BE2C (cell line): Measurements from ENCODE around the gene RAB28.

ENCODE experiments used
- DNase-seq: peaks from one replicate; pipeline ENCODE4 v3.0.0-alpha.2; 2020
- H3K27me3 ChIP-seq: fragments of 250-450 bp; sonication (Bioruptor Pico); 2 replicates; pipeline ENCODE4 v1.5.1; 2020; ENCODE audit warnings: mild to moderate bottlenecking
- H3K36me3 ChIP-seq: fragments of 250-450 bp; sonication (Bioruptor Pico); 2 replicates; pipeline ENCODE4 v1.5.1; 2020; ENCODE audit warnings: mild to moderate bottlenecking
- H3K4me1 ChIP-seq: fragments of 250-450 bp; sonication (Bioruptor Pico); 2 replicates; pipeline ENCODE4 v1.5.1; 2020
- H3K4me3 ChIP-seq: 2 replicates; pipeline ENCODE4 v1.5.1; 2011; ENCODE audit warnings: low read depth, low read length
- H3K9me3 ChIP-seq: fragments of 250-450 bp; sonication (Bioruptor Pico); 2 replicates; pipeline ENCODE4 v1.5.1; 2020
- TF ChIP-seq, protein P1 (sequence below): IDR thresholded peaks from 2 replicates; pipeline ENCODE4 v1.5.1; 2012; ENCODE audit warnings: mild to moderate bottlenecking, low read depth, low read length

The RAB28 gene

DNA sequence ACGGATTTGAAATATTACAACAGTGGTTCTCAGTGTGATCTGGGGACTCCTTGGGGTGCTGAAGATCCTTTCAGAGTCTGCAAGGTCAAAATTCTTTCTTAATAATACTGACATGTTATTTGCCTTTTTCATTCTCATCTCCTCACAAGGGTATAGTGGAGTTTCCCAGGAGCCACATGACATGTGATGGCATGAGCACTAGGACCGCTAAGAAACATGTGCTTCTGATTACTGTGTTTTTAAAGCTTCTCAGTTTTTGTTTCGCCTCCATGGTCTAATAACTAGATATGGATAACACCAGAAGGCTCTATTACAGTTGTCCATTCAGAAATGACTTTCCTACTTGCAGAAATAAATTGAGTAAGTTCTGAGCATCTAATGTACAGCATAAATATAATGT lies 156.1 kb downstream of the RAB28 start:
- Histone ChIP-seq H3K4me3 (no peak overlapping the region), H3K27me3 (no peaks in the 10 kb centered on the region), H3K4me1 (no peaks in the 10 kb centered on the region), H3K36me3 (no peaks in the 10 kb centered on the region), H3K9me3 (no peaks in the 10 kb centered on the region)
- TF ChIP-seq, protein P1, sequence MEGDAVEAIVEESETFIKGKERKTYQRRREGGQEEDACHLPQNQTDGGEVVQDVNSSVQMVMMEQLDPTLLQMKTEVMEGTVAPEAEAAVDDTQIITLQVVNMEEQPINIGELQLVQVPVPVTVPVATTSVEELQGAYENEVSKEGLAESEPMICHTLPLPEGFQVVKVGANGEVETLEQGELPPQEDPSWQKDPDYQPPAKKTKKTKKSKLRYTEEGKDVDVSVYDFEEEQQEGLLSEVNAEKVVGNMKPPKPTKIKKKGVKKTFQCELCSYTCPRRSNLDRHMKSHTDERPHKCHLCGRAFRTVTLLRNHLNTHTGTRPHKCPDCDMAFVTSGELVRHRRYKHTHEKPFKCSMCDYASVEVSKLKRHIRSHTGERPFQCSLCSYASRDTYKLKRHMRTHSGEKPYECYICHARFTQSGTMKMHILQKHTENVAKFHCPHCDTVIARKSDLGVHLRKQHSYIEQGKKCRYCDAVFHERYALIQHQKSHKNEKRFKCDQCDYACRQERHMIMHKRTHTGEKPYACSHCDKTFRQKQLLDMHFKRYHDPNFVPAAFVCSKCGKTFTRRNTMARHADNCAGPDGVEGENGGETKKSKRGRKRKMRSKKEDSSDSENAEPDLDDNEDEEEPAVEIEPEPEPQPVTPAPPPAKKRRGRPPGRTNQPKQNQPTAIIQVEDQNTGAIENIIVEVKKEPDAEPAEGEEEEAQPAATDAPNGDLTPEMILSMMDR = no peak
- DNase-seq = no peak

DNA sequence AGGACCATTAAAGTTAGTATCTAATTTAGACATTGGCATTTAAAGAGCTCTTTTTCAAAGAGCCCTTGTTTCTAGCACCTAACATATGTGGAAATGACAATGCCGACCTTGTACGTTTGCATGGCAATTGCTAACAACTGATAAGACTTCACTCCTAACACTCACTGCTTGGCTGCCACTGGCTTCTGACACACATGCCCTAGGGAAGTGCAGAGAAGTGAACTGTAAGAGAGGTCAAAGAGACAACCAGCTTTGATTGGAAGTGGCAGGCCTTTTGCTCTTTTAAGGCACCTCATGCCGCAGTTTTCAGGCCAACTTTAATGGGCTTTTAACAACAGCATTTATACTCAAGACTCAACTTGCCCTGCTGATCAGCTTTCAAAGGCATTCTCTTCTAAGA lies 158.4 kb downstream of the RAB28 start:
- DNase-seq = no peak
- no peaks in the 10 kb centered on the region for H3K27me3 ChIP-seq
- no peaks in the 10 kb centered on the region for H3K9me3 ChIP-seq
- TF ChIP-seq, protein P1 = no peak
- H3K4me1 ChIP-seq = no peaks in the 10 kb centered on the region
- H3K4me3 ChIP-seq = no peak overlapping the region
- H3K36me3 ChIP-seq = no peaks in the 10 kb centered on the region; the same call in 1 of the 2 replicates

DNA sequence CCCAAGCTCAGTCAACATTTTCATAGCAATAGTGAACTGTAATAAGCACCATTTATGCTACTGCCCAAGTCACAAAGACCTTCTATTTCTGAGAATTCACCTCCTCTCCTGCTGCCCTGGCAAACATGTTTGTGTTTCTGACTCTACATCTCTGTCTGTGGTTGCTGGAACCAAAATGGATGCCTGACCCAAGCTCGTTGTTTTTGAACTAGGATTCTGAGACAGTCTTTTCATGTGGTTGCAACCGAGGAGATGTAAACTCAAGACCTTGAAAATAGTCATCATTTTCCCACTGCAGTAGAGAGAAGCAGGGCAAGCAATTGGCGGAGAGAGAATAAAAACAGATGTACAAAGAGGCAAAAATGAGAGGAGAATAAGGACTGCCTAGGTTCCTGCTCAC lies 160.2 kb downstream of the RAB28 start:
- H3K4me1 ChIP-seq = no peaks in the 10 kb centered on the region
- H3K36me3 ChIP-seq = no peaks in the 10 kb centered on the region; the same call in 1 of the 2 replicates
- H3K9me3 ChIP-seq = no peaks in the 10 kb centered on the region
- DNase-seq = no peak
- H3K4me3 ChIP-seq = no peak overlapping the region
- TF ChIP-seq, protein P1 = no peak
- no peaks in the 10 kb centered on the region for H3K27me3 ChIP-seq

DNA sequence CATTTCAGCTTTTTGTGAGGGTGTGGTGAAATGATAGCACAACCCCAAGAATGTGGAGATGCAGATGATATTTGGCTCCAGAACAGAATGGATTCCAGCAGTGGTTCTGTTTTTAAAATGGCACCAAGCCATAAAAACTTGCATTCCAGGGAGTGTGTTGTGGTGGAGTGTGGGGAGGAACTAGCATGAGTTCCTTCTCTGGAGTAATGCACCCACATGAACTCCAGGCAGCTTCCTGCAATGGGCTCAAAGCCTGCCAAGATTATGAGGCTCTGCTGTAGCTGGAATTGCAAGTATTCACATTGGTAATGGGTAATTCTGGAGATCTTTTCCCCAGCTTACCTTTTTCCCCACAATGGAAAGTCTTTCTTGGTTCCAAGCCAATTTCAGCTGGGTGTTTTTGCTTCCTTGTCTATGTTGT lies 161.4 kb downstream of the RAB28 start:
- Histone ChIP-seq H3K9me3 (no peaks in the 10 kb centered on the region), H3K36me3 (no peaks in the 10 kb centered on the region; the same call in 1 of the 2 replicates), H3K4me1 (no peaks in the 10 kb centered on the region), H3K27me3 (no peaks in the 10 kb centered on the region), H3K4me3 (no peak overlapping the region)
- TF ChIP-seq, protein P1 = no peak
- DNase-seq = no peak
